ENCODE measurements around the gene CELF2. TPM values are rescaled to one million over a fixed set of nuclear protein-coding genes. Genes with fewer than 3 reads are reported as not detected.

CELF2 gene
- total RNA-seq, 1 donor from 2014 or later: 3.8 TPM

- H3K27ac Mint-ChIP-seq: no peak overlapping the region
- H3K9me3 Mint-ChIP-seq (ENCODE audit: low read depth): no peaks in the 10 kb centered on the region
- no peak overlapping the region for H3K4me3 Mint-ChIP-seq (ENCODE audit: low read depth)
- H3K4me1 Mint-ChIP-seq (ENCODE audit: low read depth): no peaks in the 10 kb centered on the region
- H3K36me3 Mint-ChIP-seq (ENCODE audit: insufficient read depth): peaks cover 3% of the 10 kb centered on the region
- H3K27me3 Mint-ChIP-seq: no peaks in the 10 kb centered on the region
- no peak for DNase-seq (ENCODE audit: low spot score, unreplicated experiment)
- TF ChIP-seq CTCF (IDR thresholded peaks at IDR 0.05; ENCODE audit: unreplicated experiment): no peak
Measured at GRCh38 chr10:11302181-11302580, 284.5 kb downstream of the CELF2 start.

GRCh38 chr10:11303361-11304170 is 285.9 kb downstream of the CELF2 start:
- Mint-ChIP-seq H3K36me3 (ENCODE audit: insufficient read depth) (peaks cover 10% of the 10 kb centered on the region), H3K4me1 (ENCODE audit: low read depth) (no peaks in the 10 kb centered on the region), H3K9me3 (ENCODE audit: low read depth) (peaks cover 12% of the 10 kb centered on the region), H3K27ac (no peak overlapping the region), H3K4me3 (ENCODE audit: low read depth) (no peak overlapping the region), H3K27me3 (no peaks in the 10 kb centered on the region)
- no peak for DNase-seq (ENCODE audit: low spot score, unreplicated experiment)
- TF ChIP-seq CTCF (IDR thresholded peaks at IDR 0.05; ENCODE audit: unreplicated experiment): no peak

GRCh38 chr10:11304906-11305585 is 287.4 kb downstream of the CELF2 start:
- Mint-ChIP-seq H3K9me3 (ENCODE audit: low read depth) (peaks cover 21% of the 10 kb centered on the region), H3K27ac (no peak overlapping the region), H3K27me3 (no peaks in the 10 kb centered on the region), H3K4me1 (ENCODE audit: low read depth) (no peaks in the 10 kb centered on the region), H3K36me3 (ENCODE audit: insufficient read depth) (peaks cover 15% of the 10 kb centered on the region), H3K4me3 (ENCODE audit: low read depth) (no peak overlapping the region)
- DNase-seq (ENCODE audit: low spot score, unreplicated experiment): no peak
- TF ChIP-seq CTCF (IDR thresholded peaks at IDR 0.05; ENCODE audit: unreplicated experiment): no peak

- TF ChIP-seq CTCF (IDR thresholded peaks at IDR 0.05; ENCODE audit: unreplicated experiment): no peak
- Mint-ChIP-seq H3K4me3 (ENCODE audit: low read depth) (no peak overlapping the region), H3K4me1 (ENCODE audit: low read depth) (no peaks in the 10 kb centered on the region), H3K9me3 (ENCODE audit: low read depth) (peaks cover 23% of the 10 kb centered on the region), H3K27me3 (no peaks in the 10 kb centered on the region), H3K27ac (no peak overlapping the region), H3K36me3 (ENCODE audit: insufficient read depth) (peaks cover 15% of the 10 kb centered on the region)
- DNase-seq (ENCODE audit: low spot score, unreplicated experiment): no peak
Measured at GRCh38 chr10:11305825-11306593, 288.3 kb downstream of the CELF2 start.

GRCh38 chr10:11307004-11307403 is 289.3 kb downstream of the CELF2 start:
- Mint-ChIP-seq H3K36me3 (ENCODE audit: insufficient read depth) (peaks cover 15% of the 10 kb centered on the region), H3K4me1 (ENCODE audit: low read depth) (no peaks in the 10 kb centered on the region), H3K4me3 (ENCODE audit: low read depth) (no peak overlapping the region), H3K9me3 (ENCODE audit: low read depth) (peaks cover 32% of the 10 kb centered on the region), H3K27me3 (no peaks in the 10 kb centered on the region), H3K27ac (no peak overlapping the region)
- no peak for DNase-seq (ENCODE audit: low spot score, unreplicated experiment)
- TF ChIP-seq CTCF (IDR thresholded peaks at IDR 0.05; ENCODE audit: unreplicated experiment): no peak
